Right lobe of liver (tissue), 4 donors: ENCODE results near the gene MFSD2A.
A peak's percentile ranks its signal among the peaks of the same experiment; 100 is the strongest.

ENCODE experiments used
- CTCF ChIP-seq, 4 donors: fragments of 200-600 bp in 3 of 4; fragments of 450-650 bp in 1 of 4; IDR thresholded peaks; one replicate each; pipeline versions ENCODE4 v1.5.1 to v1.8.0; 2016 to 2022; ENCODE audit warnings: antibody characterized with exemption in 4 of 4, mild to moderate bottlenecking in 2 of 4
- POLR2A ChIP-seq: fragments of 450-650 bp; IDR thresholded peaks from one replicate; pipeline ENCODE4 v1.6.1; 2017; ENCODE audit warnings: antibody characterized with exemption, mild to moderate bottlenecking
- donor health status: DM: no; HTN: no; CAD: no.
- donor health status: DM: no; HTN: no; CAD: no.
- donor health status: DM: no; HTN: yes; CAD: no.

- peak; percentile 54 to 78 (median 62) for TF ChIP-seq CTCF (IDR thresholded peaks at IDR 0.05)
- no peak for TF ChIP-seq POLR2A
These were observed 35.4 kb upstream of the MFSD2A start for GRCh38 chr1:39919545-39919944.
